ENCODE results near the gene NFKBIB. TPM values are rescaled to one million over a fixed set of nuclear protein-coding genes. Genes with fewer than 3 reads are reported as not detected.

Gene NFKBIB
- total RNA-seq, 1 experiment from 2014 or later, result 39.8 TPM

GRCh38 chr19:38861368-38861767 is 38.4 kb upstream of the NFKBIB start:
- H3K9me3 Mint-ChIP-seq, result peaks cover 5% of the 10 kb centered on the region
- CTCF ChIA-PET, result interaction anchor here (1.2 to 1.6 kb wide), 2 partner anchors 8 to 12 kb away, joined by 3 to 6 read pairs; no protein-coding TSS in a partner anchor
- no peak overlapping the region for H3K27ac Mint-ChIP-seq
- TF ChIP-seq ZNF425 (CRISPR knock-in tag; conservative IDR thresholded peaks at IDR 0.05) (no peak), ZNF138 (CRISPR knock-in tag; conservative IDR thresholded peaks at IDR 0.05) (no peak), HMGA2 (CRISPR knock-in tag; IDR thresholded peaks at IDR 0.05) (no peak), ZNF121 (CRISPR knock-in tag; IDR thresholded peaks at IDR 0.05) (no peak), ESRRA (CRISPR knock-in tag; IDR thresholded peaks at IDR 0.05; ENCODE audit: borderline replicate concordance) (no peak), JUN (CRISPR knock-in tag; IDR thresholded peaks at IDR 0.05) (no peak), ZNF423 (CRISPR knock-in tag; IDR thresholded peaks at IDR 0.05) (no peak), ZNF317 (CRISPR knock-in tag; IDR thresholded peaks at IDR 0.05; ENCODE audit: borderline replicate concordance, low read depth) (no peak), CTCF (IDR thresholded peaks at IDR 0.05) (no peak), USF2 (CRISPR knock-in tag; IDR thresholded peaks at IDR 0.05) (no peak), RORB (CRISPR knock-in tag; IDR thresholded peaks at IDR 0.05) (no peak), GRHL2 (CRISPR knock-in tag; IDR thresholded peaks at IDR 0.05; ENCODE audit: insufficient replicate concordance, severe bottlenecking) (no peak), ARID4B (CRISPR knock-in tag; IDR thresholded peaks at IDR 0.05; ENCODE audit: borderline replicate concordance) (no peak), AFF4 (CRISPR knock-in tag; IDR thresholded peaks at IDR 0.05; ENCODE audit: borderline replicate concordance) (no peak), STAT6 (CRISPR knock-in tag; conservative IDR thresholded peaks at IDR 0.05; ENCODE audit: low read depth) (no peak), CREB1 (CRISPR knock-in tag; IDR thresholded peaks at IDR 0.05) (no peak), E2F1 (CRISPR knock-in tag; IDR thresholded peaks at IDR 0.05) (no peak)
- DNase-seq (ENCODE audit: low spot score), result no peak
- peaks cover 12% of the 10 kb centered on the region for H3K27me3 Mint-ChIP-seq (ENCODE audit: low read depth)
- no peak overlapping the region for H3K4me3 Mint-ChIP-seq
- peaks cover 5% of the 10 kb centered on the region for H3K36me3 Mint-ChIP-seq
- no peak for ATAC-seq
- no peaks in the 10 kb centered on the region for H3K4me1 Mint-ChIP-seq
- POLR2A ChIA-PET, result no interaction called here

Measured in WTC11 (cell line).